ENCODE data around the gene IL22.
"Not testable (repeated sequence)": the region's sequence is repeated elsewhere in the genome, so short reads cannot be mapped to it uniquely, and the experiment has no call there.

The IL22 gene

GRCh38 chr12:68225576-68226476 is 27.6 kb downstream of the IL22 start, which contains the start of gene IL26:
Gene IL26, minus strand, starts transcription at chr12:68225810. Its CDS starts 54 bp downstream, at chr12:68225756.
- FAIRE-seq, result no peak

- FAIRE-seq, result no peak
Observed at GRCh38 chr12:68224613-68225285, 28.7 kb downstream of the IL22 start.

- peak; percentile 87 for FAIRE-seq
Observed at GRCh38 chr12:68223067-68223747, 30.2 kb downstream of the IL22 start.

GRCh38 chr12:68222326-68222725 is 31.1 kb downstream of the IL22 start:
- no peak for FAIRE-seq

GRCh38 chr12:68221497-68221896 is 31.9 kb downstream of the IL22 start:
- no peak for FAIRE-seq

- no peak for FAIRE-seq
Observed at GRCh38 chr12:68210875-68211274, 42.5 kb downstream of the IL22 start.

- FAIRE-seq, result not testable (repeated sequence)
Observed at GRCh38 chr12:68209048-68209728, 44.2 kb downstream of the IL22 start.

- no peak for FAIRE-seq
Observed at GRCh38 chr12:68207276-68207675, 46.1 kb downstream of the IL22 start.

GRCh38 chr12:68206446-68206845 is 47.0 kb downstream of the IL22 start:
- FAIRE-seq, result no peak

- no peak for FAIRE-seq
Observed at GRCh38 chr12:68203460-68203875, 49.9 kb downstream of the IL22 start.

- FAIRE-seq, result no peak
Observed at GRCh38 chr12:68200854-68201253, 52.5 kb downstream of the IL22 start.

- no peak for FAIRE-seq
Observed at GRCh38 chr12:68199127-68199526, 54.3 kb downstream of the IL22 start.

GRCh38 chr12:68198507-68199086 is 54.8 kb downstream of the IL22 start:
- no peak for FAIRE-seq

Data from G401.6 (cell line).